HPDE6-E6E7 (cell line): ENCODE data around the gene LDLRAD4.

ENCODE experiments used
- DNase-seq: peaks from one replicate; pipeline ENCODE4 v3.0.0; 2011; ENCODE audit warnings: missing footprints; ENCODE audit errors: extremely low spot score

Gene LDLRAD4

GRCh38 chr18:13229001-13229671 lies 10.6 kb downstream of the LDLRAD4 start:
- DNase-seq = no peak

GRCh38 chr18:13231151-13231550 lies 12.6 kb downstream of the LDLRAD4 start:
- no peak for DNase-seq

GRCh38 chr18:13232086-13232917 lies 13.7 kb downstream of the LDLRAD4 start:
- DNase-seq = no peak

- DNase-seq = no peak
Observed at GRCh38 chr18:13232971-13233786, 14.6 kb downstream of the LDLRAD4 start.

DNA sequence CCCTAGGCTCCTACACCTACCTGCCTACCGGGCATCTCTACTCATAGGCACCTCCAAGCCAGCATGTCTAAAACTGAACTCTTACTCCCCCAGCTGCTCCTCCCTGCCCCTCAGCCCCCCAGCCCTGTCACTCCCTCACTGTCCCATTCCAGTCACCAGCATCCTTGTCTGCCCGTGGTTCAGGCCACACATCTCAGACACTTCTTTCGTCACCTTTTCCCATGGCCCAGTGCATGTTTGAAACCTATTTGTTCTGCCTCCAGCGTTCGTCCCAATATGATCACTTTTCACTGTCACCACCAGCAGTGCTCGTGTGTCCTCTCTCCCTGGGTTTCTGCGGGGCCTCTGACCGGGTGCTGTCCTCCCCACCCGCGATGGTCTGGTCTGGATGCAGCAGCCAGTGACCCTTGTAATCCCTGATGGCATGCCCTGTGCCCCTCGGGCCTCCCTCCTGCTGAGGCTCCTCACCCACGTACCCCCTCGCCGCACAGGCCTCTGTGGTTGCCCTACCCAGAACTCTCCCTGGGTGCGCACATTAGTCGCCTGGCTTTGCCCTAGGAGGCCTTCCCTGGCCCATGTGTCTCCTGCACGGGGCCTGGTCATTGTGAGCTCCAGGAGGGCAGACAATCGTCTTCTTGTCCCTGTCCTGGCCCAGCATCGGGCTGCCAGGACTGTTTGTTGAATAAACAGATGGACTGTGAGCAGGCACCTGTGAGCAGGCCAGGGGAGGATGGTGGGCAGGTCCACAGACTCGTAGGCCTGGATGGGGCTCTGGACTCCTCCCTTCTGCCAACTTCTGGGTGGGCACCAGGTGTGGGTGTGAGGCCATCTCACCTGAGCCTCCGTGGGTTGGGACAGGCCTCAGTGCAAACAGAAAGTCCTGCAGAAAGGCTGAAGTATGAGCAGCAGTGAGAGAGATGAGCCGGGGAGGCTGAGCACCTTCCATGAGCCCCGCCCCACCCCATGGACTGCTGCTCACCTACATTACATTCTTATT lies 15.5 kb downstream of the LDLRAD4 start:
- DNase-seq = no peak

DNA sequence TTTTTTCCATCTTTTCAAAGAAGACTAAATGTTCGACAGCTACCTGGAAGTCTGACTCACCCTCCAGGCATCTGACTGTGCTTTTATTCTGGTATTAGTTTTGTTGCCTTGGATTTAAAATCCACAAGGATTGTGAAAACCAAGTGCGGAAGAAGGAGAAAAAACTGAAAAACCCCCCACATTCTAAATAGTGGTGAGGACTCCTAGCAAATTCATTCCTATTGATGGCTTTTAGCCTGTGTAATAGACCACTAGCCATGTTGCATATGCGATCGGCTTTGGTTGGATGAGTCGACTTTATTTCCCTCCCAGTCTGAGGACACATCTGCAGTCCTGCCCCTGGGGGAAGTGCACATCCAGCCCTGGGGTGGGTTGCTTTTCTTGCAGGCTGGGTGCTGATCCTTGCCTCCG lies 16.9 kb downstream of the LDLRAD4 start:
- no peak for DNase-seq

DNA sequence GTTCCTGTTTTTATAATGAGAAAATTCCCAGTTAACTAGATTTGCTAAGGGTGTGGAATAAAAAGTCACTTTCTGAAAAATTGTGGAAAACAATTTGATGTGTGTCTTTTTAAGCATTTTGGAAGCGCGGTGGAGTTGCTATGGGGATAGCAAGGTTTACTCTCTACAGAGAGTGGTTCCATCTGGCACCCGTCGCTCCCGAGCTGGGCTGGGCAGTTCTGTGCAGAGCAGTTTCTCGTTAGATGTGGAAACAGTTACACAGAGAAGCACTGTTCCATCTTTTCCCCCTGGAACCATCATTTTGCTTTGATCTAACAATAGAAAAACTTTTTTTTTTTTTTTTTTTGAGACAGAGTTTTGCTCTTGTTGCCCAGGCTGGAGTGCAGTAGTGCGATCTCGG lies 17.4 kb downstream of the LDLRAD4 start:
- no peak for DNase-seq

GRCh38 chr18:13236411-13236810 lies 17.9 kb downstream of the LDLRAD4 start:
- DNase-seq = no peak

- no peak for DNase-seq
Observed at GRCh38 chr18:13237073-13237472, 18.5 kb downstream of the LDLRAD4 start.

- no peak for DNase-seq
Observed at GRCh38 chr18:13237641-13238040, 19.1 kb downstream of the LDLRAD4 start.

- no peak for DNase-seq
Observed at GRCh38 chr18:13239171-13239956, 20.8 kb downstream of the LDLRAD4 start.

- DNase-seq = no peak
Observed at GRCh38 chr18:13240060-13240725, 21.6 kb downstream of the LDLRAD4 start.

- no peak for DNase-seq
Observed at GRCh38 chr18:13241083-13241892, 22.7 kb downstream of the LDLRAD4 start.

- no peak for DNase-seq
Observed at GRCh38 chr18:13241893-13242175, 23.3 kb downstream of the LDLRAD4 start.

DNA sequence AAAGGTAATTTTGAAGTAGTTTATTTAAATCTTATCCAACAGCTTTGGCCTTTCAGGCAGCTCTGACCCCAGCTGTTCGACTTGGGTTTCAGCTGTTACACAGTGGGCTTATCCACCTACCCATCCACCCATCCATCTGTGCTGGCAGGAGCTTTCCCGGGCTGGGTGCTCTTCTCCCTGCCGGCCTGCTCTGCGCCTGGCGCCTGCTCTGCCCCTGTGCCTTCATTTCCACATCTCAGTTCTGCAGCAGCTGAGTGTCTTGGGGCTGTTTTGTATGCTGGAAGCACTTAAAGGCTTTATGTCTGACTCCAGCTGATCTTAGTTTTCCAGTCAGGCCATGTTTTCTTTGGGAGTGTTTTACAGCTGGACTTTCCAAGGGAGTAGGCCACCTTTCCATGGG lies 24.2 kb downstream of the LDLRAD4 start:
- no peak for DNase-seq

GRCh38 chr18:13243363-13243762 lies 24.8 kb downstream of the LDLRAD4 start:
- DNase-seq = no peak

- DNase-seq = no peak
Observed at GRCh38 chr18:13244135-13244534, 25.6 kb downstream of the LDLRAD4 start.

DNA sequence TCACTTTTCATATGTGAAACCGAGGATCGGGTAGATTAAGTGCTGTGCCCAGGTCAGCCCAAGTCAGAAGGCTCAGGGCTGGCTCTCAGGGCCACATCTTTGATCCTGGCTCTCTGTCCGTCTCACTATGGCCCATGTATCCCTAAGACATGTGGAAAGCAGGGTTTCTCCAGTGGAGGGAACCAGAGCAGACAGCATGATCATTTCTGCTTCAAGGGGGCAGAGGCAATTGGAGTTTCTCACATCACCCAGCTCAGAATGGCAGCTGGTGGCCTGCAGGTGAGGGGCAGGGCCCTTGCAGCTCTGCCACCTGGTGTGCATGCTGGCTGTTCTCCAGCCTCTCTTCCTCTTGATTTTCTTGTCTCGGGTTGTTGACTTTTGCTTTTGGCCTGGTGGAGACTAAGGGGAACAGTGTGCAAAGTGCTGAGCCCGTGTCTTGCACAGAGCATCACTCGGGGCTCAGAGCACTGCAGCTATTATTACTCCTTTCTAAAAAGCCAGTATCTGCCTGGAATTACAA lies 27.0 kb downstream of the LDLRAD4 start:
- DNase-seq = no peak

GRCh38 chr18:13246121-13246520 lies 27.6 kb downstream of the LDLRAD4 start:
- DNase-seq = no peak
